B cell (primary cell): ENCODE results near the gene NLRC5. TPM values are rescaled to one million over a fixed set of nuclear protein-coding genes. Genes with fewer than 3 reads are reported as not detected.

ENCODE experiments used
- ATAC-seq: fragments of 200-7000 bp; cut with Tn5 transposase; one replicate; pipeline ENCODE4 v1.10.0; 2021; ENCODE audit warnings: low read depth, mild to moderate bottlenecking, moderate number of reproducible peaks, moderate library complexity
- CTCF ChIA-PET: fragments of 350-600 bp; sonication (Branson Sonifier 250); formaldehyde crosslinking; loops from one replicate; lab custom pipeline; 2021; ENCODE audit warnings: antibody characterized with exemption, inconsistent platforms; lab: Charles Lee
- POLR2A ChIA-PET: fragments of 350-600 bp; sonication (Branson Sonifier 250); formaldehyde crosslinking; loops from one replicate; lab custom pipeline; 2021; ENCODE audit warnings: antibody characterized with exemption; lab: Charles Lee
- DNase-seq: peaks from one replicate; pipeline ENCODE4 v3.0.0; 2013
- H2AFZ ChIP-seq: 2 replicates; pipeline ENCODE4 v1.6.1; 2012; ENCODE audit warnings: mild to moderate bottlenecking, low read depth, low read length; ENCODE audit not compliant: insufficient read depth, poor library complexity, severe bottlenecking
- H3K27ac ChIP-seq, 2 donors: 1 replicate in 1 of 2; 2 replicates in 1 of 2; pipeline ENCODE4 v1.5.1; 2012 to 2013; ENCODE audit warnings: low read length in 2 of 2, mild to moderate bottlenecking in 2 of 2, moderate library complexity in 1 of 2
- H3K27me3 ChIP-seq, 4 experiments: fragments of 200-600 bp in 1 of 4; sonication (generic) in 1 of 4; replicated peaks in 1 of 4; 1 replicate in 2 of 4; 2 replicates in 2 of 4; pipeline versions ENCODE4 v1.6.1 to v1.7.0; 2013 to 2016; ENCODE audit warnings: low read length in 3 of 4, mild to moderate bottlenecking in 2 of 4, mixed read lengths in 1 of 4, moderate library complexity in 1 of 4; ENCODE audit not compliant: insufficient read depth in 4 of 4, control insufficient read depth in 3 of 4; ENCODE audit errors: control extremely low read depth in 1 of 4
- H3K36me3 ChIP-seq, 2 experiments: replicated peaks in 1 of 2; 1 replicate in 1 of 2; 2 replicates in 1 of 2; pipeline versions ENCODE4 v1.6.1 to v1.7.1; 2013; ENCODE audit warnings: low read length in 1 of 2; ENCODE audit not compliant: insufficient read depth in 2 of 2, control insufficient read depth in 1 of 2; ENCODE audit errors: control extremely low read depth in 1 of 2, extremely low read depth in 1 of 2
- H3K4me1 ChIP-seq, 2 donors: fragments of 200-600 bp in 1 of 2; sonication (generic) in 1 of 2; 1 replicate in 1 of 2; 2 replicates in 1 of 2; pipeline versions ENCODE4 v1.5.1 to v1.6.1; 2013 to 2017; ENCODE audit warnings: low read length in 2 of 2; ENCODE audit not compliant: control insufficient read depth in 2 of 2, insufficient read depth in 2 of 2
- H3K4me2 ChIP-seq: replicated peaks from 2 replicates; pipeline ENCODE3; 2012; ENCODE audit warnings: mild to moderate bottlenecking, low read depth, low read length; ENCODE audit not compliant: poor library complexity, severe bottlenecking
- H3K4me3 ChIP-seq, 5 experiments: fragments of 200-600 bp in 1 of 5; sonication (generic) in 1 of 5; 1 replicate in 3 of 5; 2 replicates in 2 of 5; pipeline versions ENCODE4 v1.5.1 to v1.7.0; 2011 to 2016; ENCODE audit warnings: low read length in 4 of 5, mild to moderate bottlenecking in 4 of 5, low read depth in 2 of 5, control low read depth in 1 of 5, moderate library complexity in 1 of 5; ENCODE audit not compliant: insufficient read depth in 1 of 5; ENCODE audit errors: control extremely low read depth in 1 of 5, extremely low read depth in 1 of 5
- H3K79me2 ChIP-seq: fragments of 200-600 bp; sonication (generic); one replicate; pipeline ENCODE4 v1.6.0; 2016; ENCODE audit warnings: low read length; ENCODE audit not compliant: control insufficient read depth, insufficient read depth
- H3K9ac ChIP-seq: fragments of 200-600 bp; sonication (generic); 2 replicates; pipeline ENCODE4 v1.6.1; 2017; ENCODE audit warnings: mild to moderate bottlenecking, low read length, moderate library complexity
- H3K9me3 ChIP-seq, 3 donors: one replicate each; pipeline versions ENCODE4 v1.6.1 to v1.7.1; 2013; ENCODE audit warnings: low read length in 2 of 3; ENCODE audit not compliant: control insufficient read depth in 2 of 3, insufficient read depth in 1 of 3; ENCODE audit errors: control extremely low read depth in 1 of 3
- H4K20me1 ChIP-seq: 2 replicates; pipeline ENCODE4 v1.6.0; 2012; ENCODE audit warnings: mild to moderate bottlenecking, low read length; ENCODE audit not compliant: insufficient read depth, control insufficient read depth, poor library complexity, severe bottlenecking
- H3K27ac Mint-ChIP-seq: one replicate; pipeline ENCODE4 v1.8.0; 2021; ENCODE audit warnings: mixed read lengths
- H3K27me3 Mint-ChIP-seq: one replicate; pipeline ENCODE4 v1.8.0; 2021; ENCODE audit warnings: mixed read lengths
- H3K4me1 Mint-ChIP-seq: one replicate; pipeline ENCODE4 v1.8.0; 2021; ENCODE audit warnings: mixed read lengths
- H3K4me3 Mint-ChIP-seq: one replicate; pipeline ENCODE4 v1.8.0; 2021; ENCODE audit warnings: mixed read lengths
- H3K9me3 Mint-ChIP-seq: one replicate; pipeline ENCODE4 v1.8.0; 2022; ENCODE audit warnings: mixed read lengths; ENCODE audit not compliant: insufficient read depth
- EZH2 ChIP-seq: IDR thresholded peaks from 2 replicates; pipeline ENCODE4 v1.6.1; 2012; ENCODE audit warnings: borderline replicate concordance, low read depth, mild to moderate bottlenecking, moderate library complexity, low read length; ENCODE audit not compliant: insufficient read depth, poor library complexity, severe bottlenecking
- WGBS: methylation state at CpG from one replicate; pipeline ENCODE4 v1.1.5; 2013; ENCODE audit warnings: missing lambda C conversion rate; ENCODE audit not compliant: insufficient coverage; 5-methylcytosine and 5-hydroxymethylcytosine counted together
- intact Hi-C: fragments of 100-400 bp; cut with micrococcal nuclease; formaldehyde crosslinking; loops from one replicate; pipeline ENCODE4 v1.10.0; 2022
- polyA plus RNA-seq: library from polyadenylated mRNA; depleted of rRNA; stranded (reverse); fragments of >200 nt; gene quantifications from 2 replicates; pipeline ENCODE4 v1.2.3, GENCODE V29; 2012
- total RNA-seq, 2 donors: library from RNA; stranded (reverse); fragments of 120-200 nt in 1 of 2; gene quantifications; 1 replicate in 1 of 2; 2 replicates in 1 of 2; pipeline versions ENCODE4 v1.2.3 to v1.2.4, GENCODE V29; 2013 to 2022
- TF ChIP-seq, protein P1 (sequence below): fragments of 200-600 bp; IDR thresholded peaks from one replicate; pipeline ENCODE4 v1.8.0; 2022; ENCODE audit warnings: antibody characterized with exemption, mild to moderate bottlenecking

NLRC5 gene
- total and polyA plus RNA-seq, 2 donors (not counting 1 experiment from before 2014, with no cell fraction given) = 349 to 510 TPM

DNA sequence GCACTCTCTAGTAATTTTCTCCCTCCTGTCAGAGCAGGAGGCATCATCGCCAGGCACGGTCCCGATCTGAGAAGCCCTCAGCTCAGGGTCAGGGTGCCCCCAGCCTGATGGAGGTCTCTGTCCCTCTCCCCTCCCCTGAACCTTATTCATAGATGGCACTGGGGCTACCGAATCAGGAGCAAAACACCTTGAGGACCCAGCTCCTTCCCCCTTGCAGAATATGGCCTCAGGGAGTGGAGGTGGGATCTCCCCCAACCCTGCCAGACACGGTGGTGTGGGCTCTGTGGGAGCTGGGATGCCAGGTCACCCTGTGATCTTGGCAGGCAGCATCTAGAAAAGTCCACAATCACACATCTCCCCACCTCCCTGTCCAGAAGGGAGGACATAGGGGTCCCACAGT lies 105.6 kb downstream of the NLRC5 start:
- no peak overlapping the region for H3K9ac ChIP-seq
- ATAC-seq = no peak
- intact Hi-C loops = loop anchor here (5.0 kb wide), 1 partner anchor 92 kb away; the partner anchor contains the start of genes PSME3IP1 and RSPRY1

DNA sequence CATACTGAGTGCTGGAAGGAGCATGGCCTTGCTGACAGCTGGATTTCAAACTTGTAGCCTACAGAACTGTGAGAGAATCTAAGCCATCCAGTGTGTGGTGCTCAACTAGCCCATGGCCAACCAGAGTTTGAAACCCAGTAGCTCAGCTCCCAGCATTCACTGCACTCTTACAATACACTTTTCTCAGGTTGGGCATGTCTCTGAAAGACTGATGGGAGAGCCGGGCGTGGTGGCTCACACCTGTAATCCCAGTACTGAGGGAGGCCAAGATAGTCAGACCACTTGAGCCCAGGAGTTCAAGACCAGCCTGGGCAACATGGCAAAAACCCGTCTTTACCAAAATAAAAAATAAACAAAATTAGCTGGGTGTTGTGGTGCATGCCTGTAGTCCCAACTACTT lies 106.8 kb downstream of the NLRC5 start:
- ATAC-seq (no peak), DNase-seq (no peak)
- no peaks in the 10 kb centered on the region for H3K79me2 ChIP-seq
- peaks cover 29% of the 10 kb centered on the region for H3K27me3 Mint-ChIP-seq
- H3K4me1 ChIP-seq = peaks cover 13 to 14% of the 10 kb centered on the region in 2 donors
- no CpG with 5 or more reads among the region's 3 CpGs for WGBS
- H3K4me1 Mint-ChIP-seq = peaks cover 9% of the 10 kb centered on the region
- H3K27ac ChIP-seq = no peak overlapping the region
- no peaks in the 10 kb centered on the region for H3K9me3 ChIP-seq
- H3K9ac ChIP-seq = no peak overlapping the region
- POLR2A ChIA-PET = no interaction called here
- no peak for TF ChIP-seq EZH2
- TF ChIP-seq, protein P1, sequence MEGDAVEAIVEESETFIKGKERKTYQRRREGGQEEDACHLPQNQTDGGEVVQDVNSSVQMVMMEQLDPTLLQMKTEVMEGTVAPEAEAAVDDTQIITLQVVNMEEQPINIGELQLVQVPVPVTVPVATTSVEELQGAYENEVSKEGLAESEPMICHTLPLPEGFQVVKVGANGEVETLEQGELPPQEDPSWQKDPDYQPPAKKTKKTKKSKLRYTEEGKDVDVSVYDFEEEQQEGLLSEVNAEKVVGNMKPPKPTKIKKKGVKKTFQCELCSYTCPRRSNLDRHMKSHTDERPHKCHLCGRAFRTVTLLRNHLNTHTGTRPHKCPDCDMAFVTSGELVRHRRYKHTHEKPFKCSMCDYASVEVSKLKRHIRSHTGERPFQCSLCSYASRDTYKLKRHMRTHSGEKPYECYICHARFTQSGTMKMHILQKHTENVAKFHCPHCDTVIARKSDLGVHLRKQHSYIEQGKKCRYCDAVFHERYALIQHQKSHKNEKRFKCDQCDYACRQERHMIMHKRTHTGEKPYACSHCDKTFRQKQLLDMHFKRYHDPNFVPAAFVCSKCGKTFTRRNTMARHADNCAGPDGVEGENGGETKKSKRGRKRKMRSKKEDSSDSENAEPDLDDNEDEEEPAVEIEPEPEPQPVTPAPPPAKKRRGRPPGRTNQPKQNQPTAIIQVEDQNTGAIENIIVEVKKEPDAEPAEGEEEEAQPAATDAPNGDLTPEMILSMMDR = no peak
- no peak overlapping the region for H3K4me3 Mint-ChIP-seq
- intact Hi-C loops = no loop called here
- H2AFZ ChIP-seq = no peak overlapping the region
- no peak overlapping the region for H3K4me2 ChIP-seq
- CTCF ChIA-PET = interaction anchor here (0.6 to 5.5 kb wide), 3 partner anchors 13 to 127 kb away, joined by 3 to 36 read pairs (median 3); no protein-coding TSS in a partner anchor
- no peaks in the 10 kb centered on the region for H3K9me3 Mint-ChIP-seq
- H3K4me3 ChIP-seq = no peak overlapping the region
- H3K27ac Mint-ChIP-seq = no peak overlapping the region
- no peaks in the 10 kb centered on the region for H3K36me3 ChIP-seq
- H3K27me3 ChIP-seq = peaks cover 0 to 36% (median 10%) of the 10 kb centered on the region in 4 experiments
- H4K20me1 ChIP-seq = no peaks in the 10 kb centered on the region

More for the DNA sequence above, 105.6 kb downstream of the NLRC5 start:
- H3K79me2 ChIP-seq = no peaks in the 10 kb centered on the region
- H3K9me3 ChIP-seq = no peaks in the 10 kb centered on the region
- H2AFZ ChIP-seq = no peak overlapping the region
- POLR2A ChIA-PET = no interaction called here
- no peaks in the 10 kb centered on the region for H3K36me3 ChIP-seq
- 90% methylated on average over 3 of the region's 5 CpGs for WGBS
- Mint-ChIP-seq H3K27ac (no peak overlapping the region), H3K27me3 (peaks cover 31% of the 10 kb centered on the region), H3K4me3 (no peak overlapping the region), H3K4me1 (peaks cover 11% of the 10 kb centered on the region), H3K9me3 (no peaks in the 10 kb centered on the region)
- no peak overlapping the region for H3K27ac ChIP-seq
- H4K20me1 ChIP-seq = no peaks in the 10 kb centered on the region
- H3K4me3 ChIP-seq = no peak overlapping the region
- no peak overlapping the region for H3K4me2 ChIP-seq
- TF ChIP-seq, protein P1 = no peak
- no peak for TF ChIP-seq EZH2
- CTCF ChIA-PET = interaction anchor here (5.5 kb wide), 1 partner anchor 11 kb away, joined by 36 read pairs; no protein-coding TSS in a partner anchor
- H3K27me3 ChIP-seq = peaks cover 0 to 36% (median 10%) of the 10 kb centered on the region in 4 experiments
- DNase-seq = no peak
- H3K4me1 ChIP-seq = peaks cover 13 to 14% of the 10 kb centered on the region in 2 donors
